Measurements from ENCODE around the gene TMEM62. TPM values are rescaled to one million over a fixed set of nuclear protein-coding genes. Genes with fewer than 3 reads are reported as not detected.
"Not testable (repeated sequence)": the region's sequence is repeated elsewhere in the genome, so short reads cannot be mapped to it uniquely, and the experiment has no call there.

TMEM62 gene
- total RNA-seq, 1 experiment from 2014 or later, result 18.6 TPM

DNA sequence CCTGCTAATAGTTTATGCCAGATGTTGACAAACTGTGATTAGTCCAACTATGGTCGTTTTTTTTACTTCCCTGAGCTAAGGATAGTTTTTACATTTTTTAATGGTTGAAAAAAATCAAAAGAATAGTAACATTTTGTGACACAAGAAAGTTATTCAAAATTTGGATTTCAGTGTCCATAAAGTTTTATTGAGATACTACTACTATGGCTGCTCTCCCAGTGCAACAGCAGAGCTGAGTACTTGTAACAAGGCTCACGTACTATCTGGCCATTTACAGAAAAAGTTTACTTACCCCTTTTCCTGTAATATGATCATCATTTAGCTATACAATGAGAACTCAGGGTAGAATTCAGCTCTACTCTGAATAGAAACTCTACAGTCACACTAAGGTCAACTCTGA, 11.5 kb upstream of the TMEM62 start:
- DNase-seq (ENCODE audit: low read depth), result no peak

DNA sequence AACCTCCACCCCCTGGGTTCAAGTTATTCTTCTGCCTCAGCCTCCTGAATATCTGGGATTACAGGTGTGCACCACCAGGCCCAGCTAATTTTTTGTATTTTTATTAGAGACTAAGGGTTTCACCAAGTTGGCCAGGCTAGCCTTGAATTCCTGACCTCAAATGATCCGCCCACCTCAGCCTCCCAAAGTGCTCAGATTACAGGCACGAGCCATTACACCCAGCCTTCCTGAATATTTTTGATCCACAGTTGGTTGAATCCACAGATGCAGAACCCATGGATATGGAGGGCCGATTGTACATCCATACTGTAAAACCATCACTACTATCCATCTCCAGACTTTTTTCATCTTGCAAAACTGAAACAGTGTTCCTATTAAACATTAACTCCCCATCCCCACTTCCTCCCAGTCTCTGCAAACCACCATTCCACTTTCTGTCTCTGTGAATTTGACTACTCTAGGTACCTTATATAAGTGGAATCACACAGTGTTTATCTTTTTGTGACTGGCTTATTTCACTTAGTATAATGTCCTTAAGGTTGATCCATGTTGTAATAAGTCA, 8.2 kb upstream of the TMEM62 start:
- DNase-seq (ENCODE audit: low read depth), result no peak

DNA sequence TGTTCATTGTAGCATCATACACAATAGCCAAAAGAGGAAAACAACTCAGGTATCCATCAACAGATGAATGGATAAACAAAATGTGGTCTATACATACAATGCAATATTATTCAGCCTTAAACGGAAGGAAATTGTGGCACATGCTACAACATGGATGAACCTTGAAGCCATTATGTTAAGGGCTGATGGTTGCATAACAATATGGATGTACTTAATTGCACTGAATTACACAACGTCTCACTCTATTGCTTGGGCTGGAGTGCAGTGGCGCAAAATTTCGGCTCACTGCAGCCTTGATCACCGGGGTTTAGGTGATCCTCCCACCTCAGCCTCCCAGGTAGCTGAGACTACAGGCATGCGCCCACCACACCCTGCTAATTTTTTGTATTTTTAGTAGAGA, 7.0 kb upstream of the TMEM62 start:
- no peak for DNase-seq (ENCODE audit: low read depth)

DNA sequence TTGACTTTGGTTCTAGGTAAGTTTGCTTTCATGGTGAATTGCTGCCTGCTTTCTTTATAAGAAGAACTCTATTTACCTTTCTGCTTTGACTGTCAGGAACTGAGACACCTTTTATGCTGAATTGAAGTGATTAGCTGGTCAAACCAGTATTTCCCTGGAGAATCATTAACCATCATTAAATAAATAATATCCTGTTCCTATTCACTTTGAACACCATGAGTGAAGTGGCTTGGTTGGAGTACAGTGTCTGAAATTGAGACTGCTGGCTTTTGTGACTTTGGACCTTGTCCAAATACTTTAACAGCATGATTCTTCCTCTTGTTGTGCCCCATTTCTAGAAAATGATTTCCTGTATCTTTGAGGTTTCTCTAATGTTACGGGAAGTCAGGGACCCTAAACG, 5.6 kb upstream of the TMEM62 start:
- DNase-seq (ENCODE audit: low read depth), result no peak

DNA sequence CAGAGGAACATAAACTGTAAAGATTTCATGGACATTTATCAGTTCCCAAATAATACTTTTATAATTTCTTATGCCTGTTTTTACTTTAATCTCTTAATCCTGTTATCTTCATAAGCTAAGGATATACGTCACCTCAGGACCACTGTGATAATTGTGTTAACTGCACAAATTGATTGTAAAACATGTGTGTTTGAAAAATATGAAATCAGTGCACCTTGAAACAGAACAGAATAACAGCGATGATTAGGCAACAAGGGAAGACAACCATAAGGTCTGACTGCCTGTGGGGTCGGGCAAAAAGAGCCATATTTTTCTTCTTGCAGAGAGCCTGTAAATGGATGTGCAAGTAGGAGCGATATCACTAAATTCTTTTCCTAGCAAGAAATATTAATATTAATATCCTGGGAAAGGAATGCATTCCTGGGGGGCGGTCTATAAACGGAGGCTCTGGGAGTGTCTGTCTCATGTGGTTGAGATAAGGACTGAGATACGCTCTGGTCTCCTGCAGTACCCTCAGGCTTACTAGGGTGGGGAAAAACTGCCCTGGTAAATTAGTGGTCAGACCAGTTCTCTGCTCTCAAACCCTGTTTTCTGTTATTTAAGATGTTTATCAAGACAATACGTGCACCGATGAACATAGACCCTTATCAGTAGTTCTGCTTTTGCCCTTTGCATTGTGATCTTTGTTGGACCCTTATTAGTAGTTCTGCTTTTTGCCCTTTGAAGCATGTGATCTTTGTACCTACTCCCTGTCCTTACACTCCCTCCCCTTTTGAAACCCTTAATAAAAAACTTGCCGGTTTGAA, 5.0 kb upstream of the TMEM62 start:
- DNase-seq (ENCODE audit: low read depth), result not testable (repeated sequence)

DNA sequence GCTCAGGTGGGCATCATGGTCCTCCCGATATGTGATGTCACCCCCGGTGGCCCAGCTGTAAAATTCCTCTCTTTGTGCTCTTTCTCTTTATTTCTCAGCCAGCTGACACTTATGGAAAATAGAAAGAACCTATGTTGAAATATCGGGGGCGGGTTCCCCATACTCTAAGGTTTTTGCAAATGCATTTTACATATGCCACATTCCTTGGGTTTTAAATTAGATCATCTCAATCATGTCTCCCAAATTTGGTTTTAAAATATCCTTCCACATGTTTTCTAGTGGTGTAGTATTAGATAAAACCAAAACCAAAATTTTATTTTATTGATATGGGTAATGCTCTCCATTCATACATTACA, 4.4 kb upstream of the TMEM62 start:
- DNase-seq (ENCODE audit: low read depth), result no peak

DNA sequence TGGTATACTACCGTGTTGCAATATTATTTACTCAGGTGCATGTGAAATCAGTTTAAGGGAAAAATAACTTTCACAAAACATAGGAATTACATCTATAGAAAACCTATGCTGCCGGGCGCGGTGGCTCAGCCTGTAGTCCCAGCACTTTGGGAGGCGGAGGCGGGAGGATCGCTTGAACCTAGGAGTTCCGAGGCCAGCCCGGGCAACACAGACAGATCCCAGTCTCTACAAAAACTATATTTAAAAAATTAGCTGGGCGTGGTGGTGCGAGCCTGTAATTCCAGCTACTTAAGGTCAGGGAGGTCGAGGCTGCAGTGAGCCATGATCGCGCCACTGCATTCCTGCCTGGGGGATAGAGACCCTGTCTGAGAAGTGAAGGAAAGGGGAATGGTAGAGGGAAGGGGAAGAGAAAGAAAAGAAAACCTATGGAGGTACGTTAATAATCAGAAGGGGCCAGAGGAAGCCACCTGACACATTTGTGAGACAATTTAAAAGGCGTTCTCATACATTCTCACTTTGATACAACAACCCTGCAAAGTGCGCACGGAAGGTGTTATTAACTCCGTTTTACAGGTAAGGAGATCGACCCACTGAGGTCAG, 456 bp upstream of the TMEM62 start:
- DNase-seq (ENCODE audit: low read depth), result no peak

DNA sequence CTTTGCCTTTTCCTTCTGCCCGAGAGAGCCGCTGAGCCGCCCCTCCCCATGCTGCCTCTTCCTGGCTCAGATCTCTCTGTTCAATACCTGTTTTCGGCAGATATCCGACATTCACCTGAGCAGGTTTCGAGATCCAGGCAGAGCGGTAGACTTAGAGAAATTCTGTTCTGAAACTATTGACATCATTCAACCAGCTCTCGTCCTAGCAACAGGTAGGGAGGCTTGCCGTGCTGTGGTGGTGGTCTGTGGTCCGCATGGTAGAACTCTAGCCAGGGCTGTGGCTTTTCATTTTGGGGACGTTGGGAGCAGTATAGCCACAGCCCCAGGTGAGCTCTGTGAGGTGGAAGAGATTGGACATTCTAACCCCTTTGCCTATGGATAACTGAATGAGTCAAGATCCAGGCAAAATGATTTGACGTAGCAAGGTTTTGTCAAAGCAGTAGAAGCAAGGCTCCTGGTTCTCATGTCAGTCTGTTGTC, 810 bp downstream of the TMEM62 start:
- no peak for DNase-seq (ENCODE audit: low read depth)

DNA sequence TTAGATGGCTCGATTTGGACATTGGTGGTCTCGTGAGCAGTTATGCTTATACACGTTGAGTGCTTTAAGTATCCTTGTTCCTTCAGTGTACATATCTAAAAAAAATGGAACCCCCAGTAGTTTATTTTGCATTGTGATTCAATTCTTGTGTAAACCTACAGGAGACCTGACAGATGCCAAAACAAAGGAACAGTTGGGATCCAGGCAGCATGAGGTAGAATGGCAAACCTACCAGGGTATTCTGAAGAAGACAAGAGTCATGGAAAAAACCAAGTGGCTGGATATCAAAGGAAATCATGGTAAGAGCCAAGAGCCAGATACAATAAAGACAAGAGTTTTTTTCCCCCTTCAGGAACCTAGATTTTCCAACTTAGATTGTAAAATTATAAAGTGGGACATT, 2.0 kb downstream of the TMEM62 start:
- DNase-seq (ENCODE audit: low read depth), result no peak

DNA sequence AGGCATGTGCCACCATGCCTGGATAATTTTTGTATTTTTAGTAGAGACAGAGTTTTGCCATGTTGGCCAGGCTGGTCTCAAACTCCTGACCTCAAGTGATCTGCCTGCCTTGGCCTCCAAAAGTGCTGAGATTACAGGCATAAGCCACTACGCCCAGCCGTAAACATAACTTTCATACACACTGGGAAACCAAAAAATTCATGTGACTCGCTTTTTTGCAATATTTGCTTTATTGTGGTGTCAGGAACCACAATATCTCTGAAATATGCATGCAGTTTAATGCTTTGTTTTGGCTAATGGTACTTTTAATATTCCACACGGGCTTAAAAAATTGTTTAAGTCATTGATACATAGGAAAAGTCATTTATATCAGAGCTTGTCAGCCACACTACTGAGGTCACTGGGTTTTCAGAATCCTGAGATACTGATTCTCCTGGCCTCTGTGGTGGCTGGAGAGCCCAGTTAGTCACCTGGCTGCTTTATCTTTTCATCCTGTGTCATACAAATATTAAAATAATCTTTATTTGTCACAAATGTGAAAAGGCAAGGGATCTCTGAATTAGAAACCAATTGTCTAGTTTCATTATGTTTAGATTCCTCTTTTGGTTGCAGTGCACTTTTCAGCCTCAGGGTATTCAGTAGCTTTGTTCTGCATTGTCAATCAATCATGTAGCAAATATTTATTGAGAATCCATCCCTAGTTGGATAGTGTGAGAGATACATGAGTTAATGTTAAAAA, 10.0 kb downstream of the TMEM62 start:
- no peak for DNase-seq (ENCODE audit: low read depth)

DNA sequence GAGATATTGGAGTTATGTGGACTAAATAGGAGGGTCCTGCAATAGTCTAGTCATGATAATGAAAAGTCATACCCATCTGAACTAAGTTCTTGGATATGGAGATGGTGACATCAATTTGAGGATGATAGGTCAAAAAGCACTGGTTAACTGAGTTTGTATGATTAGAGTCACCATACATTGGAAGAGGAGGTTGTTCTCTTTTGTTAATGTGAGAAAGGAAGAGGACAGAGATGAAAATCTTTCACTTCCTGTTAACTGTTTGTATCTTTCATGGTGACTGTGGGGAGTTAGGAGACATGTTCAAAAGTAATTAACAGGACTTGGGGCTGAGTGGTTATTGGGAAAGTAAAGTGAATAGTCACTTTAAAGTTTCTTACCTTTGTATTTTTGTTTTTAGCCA, 11.1 kb downstream of the TMEM62 start:
- no peak for DNase-seq (ENCODE audit: low read depth)

DNA sequence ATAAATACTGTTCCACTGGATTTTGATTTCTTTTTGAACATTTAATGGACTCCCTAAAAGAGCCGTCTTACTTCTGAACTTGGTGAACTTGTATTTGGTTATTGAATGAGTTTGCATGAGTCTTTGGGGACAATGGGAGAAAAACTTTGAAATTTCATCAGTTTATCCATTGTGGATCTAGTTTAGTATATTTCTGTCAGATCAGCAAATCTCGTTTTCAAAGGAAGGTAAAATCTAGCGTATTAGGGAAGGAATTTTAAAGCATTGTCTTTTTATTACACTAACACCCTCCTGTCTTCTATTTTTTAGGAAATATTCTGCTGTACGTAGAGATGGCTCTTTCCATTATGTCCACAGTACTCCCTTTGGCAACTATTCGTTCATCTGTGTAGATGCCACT, 12.8 kb downstream of the TMEM62 start:
- no peak for DNase-seq (ENCODE audit: low read depth)

DNA sequence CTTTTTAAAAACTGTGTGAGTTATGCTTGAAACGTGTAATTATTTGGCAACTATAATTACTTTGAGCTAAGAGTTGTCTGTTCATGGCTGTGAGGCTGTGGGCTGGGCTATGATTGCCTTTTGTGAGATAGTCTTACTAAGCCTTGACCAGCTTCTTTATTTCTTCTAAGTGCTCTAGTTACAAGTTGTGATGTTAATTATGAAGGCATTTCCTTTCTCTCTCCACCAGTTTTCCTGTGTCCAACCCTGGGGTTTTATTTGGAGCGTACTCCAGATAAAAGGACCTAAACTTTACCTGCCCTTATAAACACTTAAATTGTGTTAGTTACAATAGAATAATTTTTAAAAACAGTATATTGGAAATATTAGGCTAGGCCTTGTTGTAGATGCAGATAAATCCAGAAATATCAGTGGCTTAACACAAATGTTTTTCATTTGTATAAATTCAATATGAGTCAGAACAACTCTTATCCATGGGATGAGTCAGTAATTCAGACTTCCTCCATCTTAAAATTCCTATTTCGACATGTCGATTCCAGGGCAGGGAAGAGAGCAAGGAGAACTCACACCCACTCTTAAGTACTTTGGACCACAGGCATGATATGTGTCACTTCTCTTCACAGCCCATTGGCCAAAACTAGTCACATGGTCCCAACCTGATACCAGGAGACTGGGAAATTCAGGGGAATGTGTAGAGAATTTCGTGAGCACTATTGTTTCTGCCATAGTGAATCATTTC, 17.0 kb downstream of the TMEM62 start:
- peak; percentile 75 for DNase-seq (ENCODE audit: low read depth)

DNA sequence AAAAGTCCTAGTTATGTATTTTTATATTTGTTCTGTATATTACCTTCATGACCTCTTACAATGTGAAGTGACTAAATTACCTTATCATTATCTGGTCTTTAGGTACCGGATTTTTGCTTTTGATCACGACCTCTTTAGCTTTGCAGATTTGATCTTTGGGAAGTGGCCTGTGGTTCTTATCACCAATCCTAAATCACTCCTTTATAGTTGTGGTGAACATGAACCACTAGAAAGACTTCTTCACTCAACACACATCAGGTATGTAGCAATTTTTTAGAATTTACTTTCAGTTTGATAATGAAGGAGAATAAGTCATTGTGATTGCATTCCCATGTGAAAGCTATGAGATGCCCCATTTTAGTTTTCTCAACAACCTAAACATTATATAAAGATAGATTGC, 18.3 kb downstream of the TMEM62 start:
- no peak for DNase-seq (ENCODE audit: low read depth)

DNA sequence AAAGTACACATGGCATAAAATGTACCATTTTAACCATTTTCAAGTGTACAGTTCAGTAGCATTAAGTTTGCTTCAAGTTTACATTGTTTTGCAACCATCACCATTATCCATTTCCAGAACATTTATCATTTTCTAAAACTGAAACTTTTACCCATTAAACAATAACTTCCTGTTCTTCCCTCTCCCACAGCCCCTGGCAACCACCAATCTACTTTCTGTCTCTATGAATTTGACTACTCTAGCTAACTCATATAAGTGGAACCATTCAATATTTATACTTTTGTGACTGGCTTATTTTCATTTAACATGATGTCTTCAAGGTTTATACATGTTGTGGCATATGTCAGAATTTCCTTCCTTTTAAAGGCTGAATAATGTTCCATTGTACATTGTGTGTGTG, 19.9 kb downstream of the TMEM62 start:
- no peak for DNase-seq (ENCODE audit: low read depth)

DNA sequence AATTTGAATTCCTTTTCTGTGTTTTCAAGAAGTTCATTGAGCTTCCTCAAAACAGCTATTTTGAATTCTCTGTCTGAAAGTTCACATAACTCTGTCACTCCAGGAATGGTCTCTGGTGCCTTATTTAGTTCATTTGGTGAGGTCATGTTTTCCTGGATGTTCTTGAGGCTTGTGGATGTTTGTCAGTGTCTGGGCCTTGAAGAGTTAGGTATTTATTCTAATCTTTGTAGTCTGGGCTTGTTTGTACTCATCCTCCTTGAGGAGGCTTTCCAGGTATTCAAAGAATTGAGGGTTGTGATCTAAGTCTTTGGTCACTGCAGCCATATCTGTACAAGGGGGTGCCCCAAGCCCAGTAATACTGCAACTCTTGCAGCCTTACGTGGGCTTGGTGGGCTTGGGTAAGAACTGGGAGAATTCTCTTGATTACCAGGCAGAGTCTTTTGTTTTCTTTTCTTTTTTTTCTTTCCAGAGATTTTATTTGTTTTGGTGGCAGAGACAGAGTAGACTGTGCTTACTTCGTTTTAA, 32.5 kb downstream of the TMEM62 start:
- no peak for DNase-seq (ENCODE audit: low read depth)

DNA sequence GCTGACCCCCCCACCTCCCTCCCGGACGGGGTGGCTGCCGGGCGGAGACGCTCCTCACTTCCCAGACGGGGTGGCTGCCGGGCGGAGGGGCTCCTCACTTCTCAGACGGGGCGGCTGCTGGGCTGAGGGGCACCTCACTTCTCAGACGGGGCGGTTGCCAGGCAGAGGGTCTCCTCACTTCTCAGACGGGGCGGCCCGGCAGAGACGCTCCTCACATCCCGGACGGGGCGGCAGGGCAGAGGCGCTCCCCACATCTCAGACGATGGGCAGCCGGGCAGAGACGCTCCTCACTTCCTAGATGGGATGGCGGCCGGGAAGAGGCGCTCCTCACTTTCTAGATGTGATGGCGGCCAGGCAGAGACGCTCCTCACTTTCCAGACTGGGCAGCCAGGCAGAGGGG, 33.9 kb downstream of the TMEM62 start:
- DNase-seq (ENCODE audit: low read depth), result not testable (repeated sequence)

DNA sequence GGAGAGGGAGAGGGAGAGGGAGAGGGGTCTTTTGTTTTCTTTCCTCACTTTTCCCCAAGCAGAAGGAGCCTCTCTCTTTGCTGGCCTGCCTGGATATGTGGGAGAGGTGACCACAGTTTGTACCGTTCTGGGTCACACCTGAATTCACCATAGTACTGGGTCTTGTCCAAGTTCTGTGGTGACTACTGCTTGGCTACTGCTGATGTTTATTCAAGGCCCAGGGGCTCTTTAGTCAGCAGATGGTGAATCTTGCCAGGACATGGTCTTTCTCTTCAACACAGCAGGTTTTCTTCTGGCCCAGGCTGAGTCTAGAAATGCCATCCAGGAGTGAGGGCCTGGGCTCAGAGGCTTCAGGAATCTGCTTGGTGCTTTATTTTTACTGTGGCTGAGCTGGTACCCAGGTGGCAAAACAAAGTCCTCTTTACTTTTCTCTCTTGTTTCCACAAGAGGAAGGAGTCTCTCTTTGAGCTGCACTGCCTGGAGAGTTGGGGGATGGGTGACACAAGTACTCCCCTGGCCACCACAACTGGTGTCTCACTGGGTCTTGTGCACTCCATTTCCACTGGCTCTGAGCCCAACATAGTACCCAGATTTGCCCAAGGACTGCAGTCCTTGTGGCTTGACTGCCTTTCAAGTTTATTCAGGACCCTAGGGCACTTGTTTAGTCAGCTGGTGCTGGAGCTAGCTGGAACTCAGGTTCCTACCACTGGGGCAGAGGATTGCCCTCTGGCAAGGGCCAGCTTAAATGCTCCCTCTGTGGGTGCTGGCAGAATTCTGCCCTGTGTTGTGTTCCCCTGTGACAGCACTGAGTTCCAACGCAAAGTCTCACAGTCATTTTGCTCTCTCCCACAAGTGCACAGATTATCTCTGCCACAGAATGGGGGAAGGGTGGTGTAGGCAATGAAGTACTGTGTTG, 35.1 kb downstream of the TMEM62 start:
- peak; percentile 47 for DNase-seq (ENCODE audit: low read depth)

DNA sequence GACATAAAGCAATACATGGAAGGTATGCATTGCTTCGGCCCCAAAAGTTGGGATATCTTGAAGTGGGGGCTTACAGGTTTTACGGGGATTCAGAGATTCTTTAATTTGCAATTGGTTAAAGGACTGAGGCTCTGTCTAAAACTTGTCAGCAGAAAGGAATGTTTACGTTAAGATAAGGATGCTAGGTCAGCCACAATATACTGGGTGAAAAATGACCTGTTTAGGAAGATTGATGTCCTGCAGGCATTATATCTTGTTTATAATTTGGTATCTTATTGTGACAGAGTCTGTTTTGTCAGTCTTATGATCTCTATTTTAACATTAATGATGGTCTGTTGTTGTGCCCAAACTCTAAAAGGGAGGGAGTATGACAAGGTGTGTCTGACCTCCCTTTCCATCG, 36.5 kb downstream of the TMEM62 start:
- DNase-seq (ENCODE audit: low read depth), result peak; percentile 19

DNA sequence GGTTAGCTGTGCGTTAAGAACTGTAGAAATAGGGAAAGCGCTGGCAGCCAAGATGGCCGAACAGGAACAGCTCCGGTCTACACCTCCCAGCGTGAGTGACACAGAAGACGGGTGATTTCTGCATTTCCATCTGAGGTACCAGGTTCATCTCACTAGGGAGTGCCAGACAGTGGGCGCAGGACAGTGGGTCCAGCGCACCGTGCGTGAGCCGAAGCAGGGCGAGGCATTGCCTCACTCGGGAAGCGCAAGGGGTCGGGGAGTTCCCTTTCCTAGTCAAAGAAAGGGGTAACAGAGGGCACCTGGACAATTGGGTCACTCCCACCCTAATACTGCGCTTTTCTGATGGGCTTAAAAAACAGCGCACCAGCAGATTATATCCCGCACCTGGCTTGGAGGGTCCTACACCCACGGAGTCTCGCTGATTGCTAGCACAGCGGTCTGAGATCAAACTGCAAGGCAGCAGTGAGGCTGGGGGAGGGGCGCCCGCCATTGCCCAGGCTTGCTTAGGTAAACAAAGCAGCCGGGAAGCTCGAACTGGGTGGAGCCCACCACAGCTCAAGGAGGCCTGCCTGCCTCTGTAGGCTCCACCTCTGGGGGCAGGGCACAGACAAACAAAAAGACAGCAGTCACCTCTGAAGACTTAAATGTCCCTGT, 42.4 kb downstream of the TMEM62 start:
- not testable (repeated sequence) for DNase-seq (ENCODE audit: low read depth)

Measured in Daoy (cell line).